GM12874 (cell line): Measurements from ENCODE around the gene TRPM6.

Experiments
- CTCF ChIP-seq: IDR thresholded peaks from 2 replicates; pipeline ENCODE4 v1.5.1; 2011; ENCODE audit warnings: low read depth, mild to moderate bottlenecking, control low read depth, low read length, moderate library complexity; ENCODE audit not compliant: insufficient read depth

TRPM6 gene

GRCh38 chr9:74847478-74848152 lies 40.1 kb downstream of the TRPM6 start:
- TF ChIP-seq CTCF = no peak

GRCh38 chr9:74846766-74847165 lies 41.0 kb downstream of the TRPM6 start:
- no peak for TF ChIP-seq CTCF

GRCh38 chr9:74838351-74838750 lies 49.4 kb downstream of the TRPM6 start:
- no peak for TF ChIP-seq CTCF

GRCh38 chr9:74824654-74825053 lies 63.1 kb downstream of the TRPM6 start:
- no peak for TF ChIP-seq CTCF

GRCh38 chr9:74821636-74822035 lies 66.1 kb downstream of the TRPM6 start:
- TF ChIP-seq CTCF = no peak

GRCh38 chr9:74817816-74818215 lies 69.9 kb downstream of the TRPM6 start:
- no peak for TF ChIP-seq CTCF

- no peak for TF ChIP-seq CTCF
Measured at GRCh38 chr9:74817281-74817810, 70.4 kb downstream of the TRPM6 start.

- TF ChIP-seq CTCF = no peak
Measured at GRCh38 chr9:74810200-74810599, 77.5 kb downstream of the TRPM6 start.
